Spleen (tissue), 11 donors: Measurements from ENCODE around the gene LYRM4. TPM values are rescaled to one million over a fixed set of nuclear protein-coding genes. Genes with fewer than 3 reads are reported as not detected.

Experiments used
- DNase-seq: peaks from one replicate; pipeline ENCODE4 v3.0.0-alpha.2; 2020
- H3K27ac ChIP-seq, 8 donors: fragments of 200-600 bp; sonication (generic) in 7 of 8; 1 replicate in 4 of 8; 2 replicates in 4 of 8; pipeline versions ENCODE4 v1.5.0 to v1.8.0; 2016 to 2021; ENCODE audit warnings: inconsistent platforms in 4 of 8, mild to moderate bottlenecking in 4 of 8, moderate library complexity in 1 of 8
- H3K27me3 ChIP-seq, 7 donors: fragments of 200-600 bp; sonication (generic) in 6 of 7; replicated peaks in 1 of 7; 1 replicate in 4 of 7; 2 replicates in 3 of 7; pipeline versions ENCODE4 v1.5.0 to v1.8.0; 2016 to 2021; ENCODE audit warnings: inconsistent platforms in 3 of 7, mild to moderate bottlenecking in 1 of 7
- H3K36me3 ChIP-seq, 6 donors: fragments of 200-600 bp; sonication (generic) in 5 of 6; 1 replicate in 4 of 6; 2 replicates in 2 of 6; pipeline versions ENCODE4 v1.5.0 to v1.8.0; 2016 to 2021; ENCODE audit warnings: inconsistent platforms in 2 of 6
- H3K4me1 ChIP-seq, 6 donors: fragments of 200-600 bp; sonication (generic) in 5 of 6; 1 replicate in 3 of 6; 2 replicates in 3 of 6; pipeline versions ENCODE4 v1.5.0 to v1.8.0; 2016 to 2021; ENCODE audit warnings: inconsistent platforms in 3 of 6
- H3K4me3 ChIP-seq, 8 donors: fragments of 200-600 bp; sonication (generic) in 7 of 8; 1 replicate in 4 of 8; 2 replicates in 4 of 8; pipeline versions ENCODE4 v1.5.0 to v1.8.0; 2016 to 2021; ENCODE audit warnings: inconsistent platforms in 4 of 8, mild to moderate bottlenecking in 4 of 8, moderate library complexity in 2 of 8
- H3K9me3 ChIP-seq, 8 donors: fragments of 200-600 bp; sonication (generic) in 7 of 8; 1 replicate in 4 of 8; 2 replicates in 4 of 8; pipeline versions ENCODE4 v1.5.0 to v1.8.0; 2016 to 2021; ENCODE audit warnings: inconsistent platforms in 4 of 8
- POLR2A ChIP-seq, 3 donors: fragments of 450-650 bp; IDR thresholded peaks; one replicate each; pipeline ENCODE4 v1.5.1; 2017; ENCODE audit warnings: antibody characterized with exemption in 3 of 3, mild to moderate bottlenecking in 1 of 3
- POLR2AphosphoS5 ChIP-seq, 3 donors: sonication (generic); formaldehyde crosslinking; IDR thresholded peaks; one replicate each; pipeline ENCODE4 v1.5.1; 2017; ENCODE audit warnings: antibody characterized with exemption in 3 of 3
- WGBS, 5 donors: extraction: QIAGEN DNeasy Blood & Tissue Kit in 3 of 5; methylation state at CpG; one replicate each; pipeline versions ENCODE4 v1.1.5 to v1.1.7; 2013 to 2018; 5-methylcytosine and 5-hydroxymethylcytosine counted together
- intact Hi-C: fragments of 100-400 bp; cut with DNase I; formaldehyde crosslinking; loops from one replicate; pipeline ENCODE4 v1.15.0; 2023; ENCODE audit warnings: low total_unique reads
- polyA plus RNA-seq, 3 donors: library from polyadenylated mRNA; stranded (reverse); fragments of 200-250 nt; gene quantifications; one replicate each; pipeline ENCODE4 v1.2.1, GENCODE V29; 2013
- total RNA-seq, 7 donors: library from RNA; depleted of rRNA in 3 of 7; stranded (reverse); fragments of >200 nt in 3 of 7; fragmentation: NEBNext Ultra II Directional in 4 of 7; extraction: Animal tissue kit (Norgen Biotek cat#: 25700) in 4 of 7; gene quantifications; one replicate each; pipeline versions ENCODE4 v1.1.0 to v1.2.1, GENCODE V29; 2016 to 2021
- TF ChIP-seq, protein P1 (sequence below), 11 experiments: fragments of 200-600 bp in 7 of 11; fragments of 450-650 bp in 4 of 11; sonication (generic) in 4 of 11; IDR thresholded peaks in 8 of 11; conservative IDR thresholded peaks in 3 of 11; 1 replicate in 7 of 11; 2 replicates in 4 of 11; pipeline versions ENCODE4 v1.4.0 to v1.8.0; 2016 to 2021; ENCODE audit warnings: antibody characterized with exemption in 11 of 11, inconsistent platforms in 4 of 11, mild to moderate bottlenecking in 1 of 11
- donor health status: healthy with polysubstance abuse.
- donor health status: DM: no; HTN: no; CAD: no; lungs with moderate emphysema.
- donor health status: DM: no; HTN: no; CAD: no.
- donor health status: Bipolar disorder and iron deficiency.
- donor health status: healthy.
- donor health status: DM: no; HTN: no; CAD: no.
- donor health status: DM: yes; HTN: yes; CAD: no.

The LYRM4 gene
- total and polyA plus RNA-seq, 10 donors: 32.1 to 58.1 (median 38.7) TPM

DNA sequence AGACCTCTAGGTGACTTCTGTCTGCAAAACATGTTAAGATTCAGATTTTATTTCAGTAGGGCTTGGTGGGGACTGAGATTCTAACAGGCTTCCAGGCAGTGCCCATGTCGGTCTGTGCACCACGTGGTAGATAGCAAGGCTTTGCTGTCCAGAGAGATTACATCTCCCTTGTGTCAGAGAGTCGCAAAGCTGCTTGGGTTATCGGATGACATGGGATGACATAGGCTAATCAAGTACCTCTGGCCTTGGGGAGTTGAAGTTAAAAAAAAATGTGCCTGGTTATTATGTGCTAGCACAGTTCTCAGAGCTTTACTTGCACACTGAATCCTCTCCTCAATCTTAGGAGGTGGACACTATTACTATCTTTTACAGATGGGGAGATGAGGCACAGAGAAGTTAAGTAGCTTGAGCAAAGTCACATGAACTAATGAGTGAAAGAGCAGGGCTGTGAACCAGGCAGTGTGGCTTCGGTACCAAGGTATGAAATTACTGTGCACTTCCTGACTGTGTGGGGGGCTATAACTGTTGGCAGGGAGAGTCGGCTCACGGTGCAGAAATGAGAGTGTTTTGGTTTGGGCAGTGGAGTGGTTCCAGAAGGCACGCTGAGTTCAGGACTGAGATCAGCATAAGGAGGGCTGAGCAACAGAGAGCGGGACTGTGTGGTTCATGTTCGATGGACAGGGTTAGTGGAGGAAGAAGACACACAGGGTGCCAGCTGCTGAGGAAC is 41.6 kb upstream of the LYRM4 start:
- intact Hi-C loops: loop anchor here (5.0 kb wide), 1 partner anchor 155 kb away; no protein-coding TSS in a partner anchor
- Histone ChIP-seq H3K27ac (peak overlapping the region in 4 of 8 donors; percentile 17 to 49 (median 43)), H3K9me3 (no peaks in the 10 kb centered on the region), H3K4me3 (peak overlapping the region in 1 of 8 donors; percentile 34), H3K27me3 (no peaks in the 10 kb centered on the region), H3K36me3 (peaks cover 0 to 2% (median 0%) of the 10 kb centered on the region in 6 donors), H3K4me1 (peaks cover 0 to 22% (median 18%) of the 10 kb centered on the region in 6 donors)
- TF ChIP-seq, protein P1, sequence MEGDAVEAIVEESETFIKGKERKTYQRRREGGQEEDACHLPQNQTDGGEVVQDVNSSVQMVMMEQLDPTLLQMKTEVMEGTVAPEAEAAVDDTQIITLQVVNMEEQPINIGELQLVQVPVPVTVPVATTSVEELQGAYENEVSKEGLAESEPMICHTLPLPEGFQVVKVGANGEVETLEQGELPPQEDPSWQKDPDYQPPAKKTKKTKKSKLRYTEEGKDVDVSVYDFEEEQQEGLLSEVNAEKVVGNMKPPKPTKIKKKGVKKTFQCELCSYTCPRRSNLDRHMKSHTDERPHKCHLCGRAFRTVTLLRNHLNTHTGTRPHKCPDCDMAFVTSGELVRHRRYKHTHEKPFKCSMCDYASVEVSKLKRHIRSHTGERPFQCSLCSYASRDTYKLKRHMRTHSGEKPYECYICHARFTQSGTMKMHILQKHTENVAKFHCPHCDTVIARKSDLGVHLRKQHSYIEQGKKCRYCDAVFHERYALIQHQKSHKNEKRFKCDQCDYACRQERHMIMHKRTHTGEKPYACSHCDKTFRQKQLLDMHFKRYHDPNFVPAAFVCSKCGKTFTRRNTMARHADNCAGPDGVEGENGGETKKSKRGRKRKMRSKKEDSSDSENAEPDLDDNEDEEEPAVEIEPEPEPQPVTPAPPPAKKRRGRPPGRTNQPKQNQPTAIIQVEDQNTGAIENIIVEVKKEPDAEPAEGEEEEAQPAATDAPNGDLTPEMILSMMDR (IDR thresholded peaks at IDR 0.05 in 8 of 11, conservative IDR thresholded peaks at IDR 0.05 in 3 of 11): no peak
- TF ChIP-seq POLR2A (IDR thresholded peaks at IDR 0.05) (no peak), POLR2AphosphoS5 (IDR thresholded peaks at IDR 0.05) (no peak)
- DNase-seq: no peak
- 54 to 68% (median 65%) methylated on average over 10 of the region's 10 CpGs for WGBS, 5 donors

DNA sequence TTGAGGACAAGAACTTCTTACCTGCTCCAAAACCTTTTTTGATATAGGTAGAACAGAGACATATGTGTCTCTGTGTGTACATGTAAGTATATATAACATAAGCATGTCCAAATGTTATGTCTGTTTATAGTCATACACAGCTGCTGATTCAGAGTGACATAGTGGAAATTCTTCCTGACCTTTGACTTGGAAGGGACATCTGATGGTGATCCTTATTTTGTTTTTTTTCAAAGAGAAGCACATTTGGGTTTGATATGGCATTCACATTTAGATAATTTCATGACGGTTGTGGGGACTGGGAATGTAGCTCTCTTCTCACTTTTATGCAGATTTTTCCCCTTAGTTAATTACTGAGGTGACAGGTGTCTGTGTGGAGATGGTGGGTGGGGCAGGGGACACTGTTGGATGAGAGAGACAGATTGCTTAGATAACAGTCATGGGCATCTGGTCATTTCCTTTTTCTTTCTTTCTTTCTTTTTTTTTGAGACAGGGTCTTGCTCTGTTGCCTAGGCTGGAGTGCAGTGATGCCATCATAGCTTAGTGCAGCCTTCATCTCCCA is 39.5 kb upstream of the LYRM4 start:
- intact Hi-C loops: loop anchor here (5.0 kb wide), 1 partner anchor 153 kb away; no protein-coding TSS in a partner anchor

DNA sequence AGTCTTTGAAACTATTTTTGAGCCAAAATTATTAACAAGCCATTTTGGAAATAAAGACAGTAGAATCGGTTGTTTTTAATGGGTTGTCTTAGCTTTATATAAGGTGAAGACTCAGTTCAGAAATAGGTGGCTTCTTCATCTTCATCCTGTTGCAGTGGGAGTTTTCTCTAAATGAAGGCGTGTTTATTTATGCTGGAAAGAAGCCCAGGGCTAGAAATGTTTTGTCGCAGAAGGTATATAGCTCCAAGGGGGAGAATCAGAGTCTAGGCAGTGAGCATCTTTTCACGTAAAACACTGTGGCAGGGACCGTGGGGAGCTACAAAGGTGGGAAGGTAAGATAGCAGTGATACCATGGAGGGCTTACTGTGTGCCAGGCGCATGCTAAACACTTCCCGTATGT is 34.9 kb upstream of the LYRM4 start:
- Histone ChIP-seq H3K27me3 (no peaks in the 10 kb centered on the region), H3K4me1 (peaks cover 0 to 20% (median 10%) of the 10 kb centered on the region in 6 donors), H3K9me3 (no peaks in the 10 kb centered on the region), H3K27ac (no peak overlapping the region), H3K36me3 (peaks cover 0 to 10% (median 0%) of the 10 kb centered on the region in 6 donors), H3K4me3 (no peak overlapping the region)
- TF ChIP-seq, protein P1 (IDR thresholded peaks at IDR 0.05 in 8 of 11, conservative IDR thresholded peaks at IDR 0.05 in 3 of 11): no peak
- TF ChIP-seq POLR2AphosphoS5 (IDR thresholded peaks at IDR 0.05): no peak
- TF ChIP-seq POLR2A (IDR thresholded peaks at IDR 0.05): no peak
- WGBS, 5 donors: 90 to 98% (median 94%) methylated on average over 7 of the region's 7 CpGs
- intact Hi-C loops: no loop called here
- DNase-seq: no peak

More for the DNA sequence above, 39.5 kb upstream of the LYRM4 start:
- Histone ChIP-seq H3K4me3 (no peak overlapping the region), H3K4me1 (peaks cover 0 to 22% (median 18%) of the 10 kb centered on the region in 6 donors), H3K9me3 (no peaks in the 10 kb centered on the region), H3K36me3 (peaks cover 0 to 10% (median 0%) of the 10 kb centered on the region in 6 donors), H3K27me3 (no peaks in the 10 kb centered on the region), H3K27ac (no peak overlapping the region)
- TF ChIP-seq POLR2A (IDR thresholded peaks at IDR 0.05) (no peak), POLR2AphosphoS5 (IDR thresholded peaks at IDR 0.05) (no peak)
- TF ChIP-seq, protein P1 (IDR thresholded peaks at IDR 0.05 in 8 of 11, conservative IDR thresholded peaks at IDR 0.05 in 3 of 11): no peak
- 70 to 80% (median 75%) methylated on average over 1 of the region's 1 CpG for WGBS, 5 donors
- DNase-seq: no peak
